Mammary epithelial cell (primary cell): Measurements from ENCODE around the gene MKRN1.

Experiments used
- CTCF ChIP-seq, 2 donors: IDR thresholded peaks in 1 of 2; conservative IDR thresholded peaks in 1 of 2; 2 replicates each; pipeline ENCODE4 v1.5.1; 2011 to 2012; ENCODE audit warnings: inconsistent platforms in 2 of 2, low read length in 2 of 2, mild to moderate bottlenecking in 2 of 2, control low read depth in 1 of 2, low read depth in 1 of 2; ENCODE audit not compliant: insufficient read depth in 1 of 2; ENCODE audit errors: extremely low read depth in 1 of 2
- EZH2 ChIP-seq: IDR thresholded peaks from 2 replicates; pipeline ENCODE4 v1.6.1; 2012; ENCODE audit warnings: low read length, inconsistent platforms, borderline replicate concordance

GRCh38 chr7:140512317-140513000 lies 33.2 kb upstream of the MKRN1 start:
- TF ChIP-seq CTCF (conservative IDR thresholded peaks at IDR 0.05 in 1 of 2, IDR thresholded peaks at IDR 0.05 in 1 of 2; ENCODE audit: extremely low read depth in 1 of 2, insufficient read depth in 1 of 2, low read depth in 1 of 2, low read length in 2 of 2) (no peak), EZH2 (no peak)
